NOMO-1 treated with DMSO at 0.1 percent for 48 hours (cell line): ENCODE measurements around the gene TPSB2.
"Not testable (repeated sequence)": the region's sequence is repeated elsewhere in the genome, so short reads cannot be mapped to it uniquely, and the experiment has no call there.

Experiments used
- DNase-seq: peaks from one replicate; lab custom pipeline; 2025; ENCODE audit not compliant: unreplicated experiment; lab: John Stamatoyannopoulos, UW

The TPSB2 gene

DNA sequence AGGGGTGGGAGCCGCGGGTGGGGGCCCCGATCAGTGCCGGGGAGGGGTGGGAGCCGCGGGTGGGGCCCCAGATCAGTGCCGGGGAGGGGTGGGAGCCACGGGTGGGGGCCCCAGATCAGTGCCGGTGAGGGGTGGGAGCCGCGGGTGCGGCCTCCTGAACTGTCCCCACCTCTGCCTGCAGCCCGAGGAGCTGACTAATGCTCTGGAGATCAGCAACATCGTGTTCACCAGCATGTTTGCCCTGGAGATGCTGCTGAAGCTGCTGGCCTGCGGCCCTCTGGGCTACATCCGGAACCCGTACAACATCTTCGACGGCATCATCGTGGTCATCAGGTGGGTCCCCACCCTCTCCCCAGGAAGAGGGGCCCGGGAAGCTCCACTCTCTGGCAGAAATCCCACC lies 25.1 kb downstream of the TPSB2 start:
- DNase-seq: no peak

- DNase-seq: no peak
These were observed 27.7 kb downstream of the TPSB2 start for GRCh38 chr16:1202274-1202673.

- DNase-seq: no peak
These were observed 28.5 kb downstream of the TPSB2 start for GRCh38 chr16:1201444-1201843.

GRCh38 chr16:1200014-1200627 lies 29.9 kb downstream of the TPSB2 start:
- DNase-seq: no peak

GRCh38 chr16:1199347-1200013 lies 30.5 kb downstream of the TPSB2 start:
- no peak for DNase-seq

DNA sequence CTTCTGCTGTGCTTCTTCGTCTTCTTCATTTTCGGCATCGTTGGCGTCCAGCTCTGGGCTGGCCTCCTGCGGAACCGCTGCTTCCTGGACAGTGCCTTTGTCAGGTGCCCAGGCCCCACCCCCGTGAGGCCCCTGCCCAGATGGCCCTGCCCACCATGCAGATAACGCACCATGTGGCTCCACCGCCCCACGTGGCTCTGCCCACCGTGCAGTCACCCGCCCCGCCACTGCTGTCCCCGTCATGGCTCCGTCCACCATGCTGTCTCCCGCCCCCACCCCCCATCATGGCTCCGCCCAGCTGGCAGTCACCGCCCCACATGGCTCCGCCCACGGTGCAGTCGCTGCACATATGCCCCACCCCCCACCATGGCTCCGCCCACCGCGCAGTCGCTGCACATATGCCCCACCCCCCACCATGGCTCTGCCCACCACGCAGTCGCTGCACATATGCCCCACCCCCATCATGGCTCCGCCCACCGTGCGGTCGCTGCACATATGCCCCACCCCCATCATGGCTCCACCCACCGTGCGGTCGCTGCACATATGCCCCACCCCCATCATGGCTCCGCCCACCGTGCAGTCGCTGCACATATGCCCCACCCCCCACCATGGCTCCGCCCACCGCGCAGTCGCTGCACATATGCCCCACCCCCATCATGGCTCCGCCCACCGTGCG lies 31.2 kb downstream of the TPSB2 start:
- DNase-seq: not testable (repeated sequence)

DNA sequence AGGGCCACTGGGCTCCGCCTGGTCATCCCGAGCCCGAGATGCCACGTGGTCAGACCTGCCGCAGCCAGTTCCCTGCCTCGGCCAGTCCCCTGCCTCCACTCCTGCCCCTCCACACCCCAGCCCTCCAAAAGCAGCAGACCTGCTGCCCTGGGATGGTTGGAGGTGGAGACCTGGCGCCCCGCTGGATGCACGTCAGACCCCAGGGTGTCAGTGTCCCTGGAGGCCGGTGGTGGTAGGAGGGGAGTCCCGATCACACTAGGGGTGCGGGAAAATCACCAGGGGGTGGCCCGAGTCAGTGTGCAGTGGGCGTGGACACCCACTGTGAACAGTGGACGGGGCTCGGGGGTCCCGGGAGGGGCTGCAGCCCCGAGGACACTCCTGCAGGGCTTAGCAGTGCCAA lies 31.8 kb downstream of the TPSB2 start:
- DNase-seq: no peak

DNA sequence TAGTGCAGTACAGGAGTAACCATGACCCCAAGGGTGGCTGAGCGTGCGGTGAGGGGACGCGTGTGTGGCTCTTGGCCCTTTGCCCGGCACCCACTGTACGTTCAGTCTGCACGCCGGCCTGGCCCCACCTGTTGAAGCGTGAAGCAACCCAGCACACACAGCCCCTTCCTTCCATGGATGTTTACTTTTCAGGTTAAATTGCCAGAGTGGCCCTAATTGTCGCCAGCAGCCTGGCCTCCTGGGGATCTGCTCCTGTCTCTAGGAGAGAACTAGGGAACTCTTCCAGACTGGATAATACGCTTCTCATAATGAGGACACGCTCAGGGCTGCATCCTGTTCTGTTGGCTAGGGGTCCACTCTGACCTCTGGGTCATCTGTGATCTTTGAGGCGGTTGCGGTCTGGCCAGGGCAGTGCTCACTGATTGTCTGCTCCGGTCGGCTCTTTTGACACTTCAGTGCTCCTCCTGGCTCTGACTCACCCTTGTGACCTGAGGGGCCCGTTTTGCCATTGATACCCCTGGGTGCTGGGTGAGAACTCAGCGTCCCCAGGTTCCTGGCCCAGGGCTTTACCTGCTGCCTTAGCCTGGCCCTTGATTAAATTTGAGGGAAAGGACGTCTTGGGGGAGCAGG lies 32.6 kb downstream of the TPSB2 start:
- no peak for DNase-seq

GRCh38 chr16:1196494-1196893 lies 33.5 kb downstream of the TPSB2 start:
- DNase-seq: no peak

GRCh38 chr16:1195393-1195666 lies 34.7 kb downstream of the TPSB2 start:
- DNase-seq: no peak

DNA sequence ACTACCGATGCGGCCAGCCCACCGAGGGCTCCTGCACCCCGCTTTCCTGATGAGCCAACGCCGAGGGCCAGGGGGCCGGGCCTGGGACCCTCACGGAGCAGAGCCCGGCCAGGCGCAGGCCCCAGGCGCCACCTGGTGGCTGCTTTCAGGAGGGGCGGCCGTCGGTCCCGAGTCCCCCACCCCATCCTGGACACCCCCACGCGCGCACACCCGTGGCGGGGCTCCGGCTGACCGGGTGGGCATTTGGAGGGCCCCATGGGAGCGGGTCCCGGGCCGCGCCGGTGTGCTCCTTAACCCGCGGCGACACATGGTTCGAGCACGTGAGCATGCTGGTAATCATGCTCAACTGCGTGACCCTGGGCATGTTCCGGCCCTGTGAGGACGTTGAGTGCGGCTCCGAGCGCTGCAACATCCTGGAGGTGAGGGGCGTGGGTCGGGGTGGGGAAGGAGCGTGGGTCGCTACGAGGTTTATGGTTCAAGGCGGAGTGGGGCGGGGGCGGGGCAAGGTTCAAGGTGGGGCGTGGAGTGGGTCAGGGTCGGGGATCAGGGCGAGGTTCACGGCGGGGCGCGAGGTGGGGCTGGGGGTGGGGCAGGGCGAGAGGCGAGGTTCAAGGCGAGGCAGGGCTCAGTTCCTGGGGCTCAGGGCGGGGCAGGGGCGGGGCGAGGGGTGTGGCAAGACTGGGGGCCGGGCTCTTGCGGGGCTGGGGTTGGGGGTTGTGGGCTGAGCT lies 35.2 kb downstream of the TPSB2 start:
- no peak for DNase-seq

DNA sequence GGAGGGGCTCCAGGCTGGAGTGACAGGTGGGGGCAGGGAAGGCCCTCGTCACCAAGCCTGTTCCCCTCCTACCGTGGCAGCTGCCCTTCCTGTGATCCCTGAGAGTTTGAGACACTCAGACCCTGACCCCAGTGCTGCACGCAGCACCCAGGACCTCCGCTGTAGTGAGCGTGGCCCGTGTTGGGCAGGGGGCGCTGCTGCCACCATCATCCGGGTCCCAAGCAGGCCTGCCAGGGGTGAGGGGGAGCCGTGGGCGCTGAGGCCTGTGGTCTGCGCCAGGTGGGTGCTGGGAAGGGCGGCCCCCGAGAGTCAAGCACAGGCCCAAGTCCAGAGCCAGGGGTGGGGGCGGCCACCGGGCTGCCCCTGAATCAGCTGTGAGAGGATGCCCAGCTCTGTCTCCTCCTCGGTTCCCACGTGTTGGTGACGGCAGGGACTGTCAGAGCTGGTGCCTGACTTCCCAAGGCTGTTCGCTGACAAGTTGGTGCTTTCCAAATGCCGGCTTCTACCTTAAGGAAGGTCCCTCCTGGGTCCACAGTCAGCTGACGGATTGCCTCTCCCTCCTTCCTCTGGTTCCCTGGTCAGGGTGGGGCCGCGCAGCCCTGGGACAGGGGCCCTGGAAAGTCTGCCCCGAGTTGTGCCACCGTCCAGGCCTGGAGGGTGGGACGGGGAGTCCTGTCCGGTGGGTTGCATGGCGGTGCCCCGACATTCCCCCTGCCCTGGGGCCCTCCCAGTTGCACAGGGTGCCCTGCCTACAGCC lies 36.0 kb downstream of the TPSB2 start:
- no peak for DNase-seq

DNA sequence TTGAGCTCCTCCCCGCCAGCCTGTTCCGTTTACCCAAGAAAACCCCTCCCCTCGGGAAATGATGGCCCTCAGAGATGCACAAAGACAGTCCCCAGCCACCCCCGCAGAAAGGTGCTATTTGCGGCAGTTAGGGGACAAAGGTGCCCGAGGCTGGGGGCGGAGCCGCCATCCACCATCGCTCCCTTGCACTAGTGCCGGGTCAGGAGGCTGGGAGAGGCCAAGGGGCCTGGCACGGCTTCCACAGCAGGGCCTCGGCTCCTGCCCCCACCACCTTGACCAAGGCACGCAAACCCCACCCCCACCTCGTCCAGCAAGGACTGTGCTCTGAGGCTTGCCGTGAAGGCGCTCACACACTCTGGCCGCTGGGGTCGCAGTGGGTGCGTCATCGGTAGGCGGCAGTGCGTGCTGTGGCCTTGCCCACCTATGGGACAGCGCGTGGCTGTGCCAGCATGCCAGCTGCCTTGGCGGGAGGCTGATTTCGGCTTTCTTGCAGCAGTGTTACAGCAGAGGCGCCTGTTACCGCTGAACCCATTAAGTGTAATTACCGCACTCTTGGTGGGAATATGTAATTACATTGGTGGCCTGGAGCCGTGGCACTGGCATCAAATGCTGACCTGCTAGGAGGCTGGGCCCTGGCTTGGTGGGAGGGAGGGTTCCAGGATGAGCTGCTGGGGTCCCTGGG lies 36.7 kb downstream of the TPSB2 start:
- no peak for DNase-seq

DNA sequence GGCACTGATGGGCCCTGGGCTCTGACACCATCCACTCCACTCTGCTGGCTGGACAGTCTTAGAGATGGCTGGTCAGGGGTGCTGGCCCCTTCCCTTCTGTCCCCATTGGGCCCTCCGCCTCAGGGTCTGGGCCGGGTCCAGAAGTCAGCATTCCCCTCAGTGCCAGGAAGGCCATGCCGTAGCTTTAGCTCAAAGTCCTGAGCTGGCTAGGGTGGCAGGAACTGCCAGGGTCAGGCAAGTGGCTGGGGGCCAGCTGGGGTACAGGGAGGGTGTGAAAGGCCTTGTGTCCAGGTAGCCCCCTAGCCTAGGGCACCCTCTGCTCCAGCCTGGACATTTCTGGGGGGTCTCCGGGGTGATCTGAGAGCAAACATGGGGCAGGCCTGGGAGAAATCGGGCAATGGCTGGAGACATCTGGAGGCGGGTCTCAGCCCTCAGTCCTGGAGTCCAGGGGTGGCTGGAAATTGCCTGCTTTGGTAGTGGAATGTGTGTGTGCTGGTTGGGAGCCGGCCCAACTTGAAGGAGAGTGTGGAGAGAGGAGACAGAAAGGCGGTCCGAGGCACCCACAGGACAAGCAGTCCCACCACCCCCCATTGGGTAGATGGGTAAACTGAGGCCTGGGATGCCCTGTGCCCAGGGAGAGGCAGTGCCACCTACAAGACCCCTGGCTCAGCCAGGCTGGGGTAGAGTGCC lies 37.5 kb downstream of the TPSB2 start:
- DNase-seq: no peak

DNA sequence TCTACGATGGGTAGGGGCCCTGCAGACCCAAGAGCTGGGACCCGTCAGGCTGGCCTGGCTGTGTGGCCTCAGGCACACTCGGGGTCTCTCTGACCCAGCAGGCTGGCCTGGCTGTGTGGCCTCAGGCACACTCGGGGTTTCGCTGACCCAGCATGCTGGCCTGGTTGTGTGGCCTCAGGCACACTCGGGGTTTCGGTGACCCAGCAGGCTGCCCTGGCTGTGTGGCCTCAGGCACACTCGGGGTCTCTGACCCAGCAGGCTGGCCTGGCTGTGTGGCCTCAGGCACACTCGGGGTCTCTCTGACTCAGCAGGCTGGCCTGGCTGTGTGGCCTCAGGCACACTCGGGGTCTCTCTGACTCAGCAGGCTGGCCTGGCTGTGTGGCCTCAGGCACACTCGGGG lies 39.2 kb downstream of the TPSB2 start:
- not testable (repeated sequence) for DNase-seq

GRCh38 chr16:1189455-1189854 lies 40.5 kb downstream of the TPSB2 start:
- DNase-seq: no peak

- DNase-seq: peak; percentile 19
These were observed 41.4 kb downstream of the TPSB2 start for GRCh38 chr16:1188432-1189189.

GRCh38 chr16:1185460-1186207 lies 44.4 kb downstream of the TPSB2 start:
- not testable (repeated sequence) for DNase-seq
